Neutrophil (primary cell): ENCODE measurements around the gene EME1.
"Not testable (repeated sequence)": the region's sequence is repeated elsewhere in the genome, so short reads cannot be mapped to it uniquely, and the experiment has no call there.

ENCODE experiments used
- H3K27ac ChIP-seq: fragments of 200-600 bp; sonication (generic); 2 replicates; pipeline ENCODE4 v1.5.1; 2016; ENCODE audit warnings: mild to moderate bottlenecking, moderate library complexity
- H3K27me3 ChIP-seq: fragments of 200-600 bp; sonication (generic); 2 replicates; pipeline ENCODE4 v1.6.0; 2016; ENCODE audit warnings: mild to moderate bottlenecking
- H3K36me3 ChIP-seq: fragments of 200-600 bp; sonication (generic); 2 replicates; pipeline ENCODE4 v1.5.1; 2017
- H3K4me1 ChIP-seq, 2 experiments: fragments of 200-600 bp in 1 of 2; sonication (generic) in 1 of 2; 1 replicate in 1 of 2; 2 replicates in 1 of 2; pipeline versions ENCODE4 v1.5.1 to v1.6.1; 2013 to 2016; ENCODE audit warnings: low read depth in 1 of 2, low read length in 1 of 2, mild to moderate bottlenecking in 1 of 2, moderate library complexity in 1 of 2; ENCODE audit not compliant: control insufficient read depth in 1 of 2, insufficient read depth in 1 of 2
- H3K4me3 ChIP-seq, 2 experiments: fragments of 200-600 bp in 1 of 2; sonication (generic) in 1 of 2; 1 replicate in 1 of 2; 2 replicates in 1 of 2; pipeline ENCODE4 v1.5.1; 2013 to 2016; ENCODE audit warnings: low read depth in 1 of 2, low read length in 1 of 2, mild to moderate bottlenecking in 1 of 2, moderate library complexity in 1 of 2
- H3K9me3 ChIP-seq: fragments of 200-600 bp; sonication (generic); 2 replicates; pipeline ENCODE4 v1.5.1; 2016
- CTCF ChIP-seq: fragments of 200-600 bp; sonication (generic); IDR thresholded peaks from 2 replicates; pipeline ENCODE4 v1.5.1; 2016; ENCODE audit warnings: antibody characterized with exemption

EME1 gene

DNA sequence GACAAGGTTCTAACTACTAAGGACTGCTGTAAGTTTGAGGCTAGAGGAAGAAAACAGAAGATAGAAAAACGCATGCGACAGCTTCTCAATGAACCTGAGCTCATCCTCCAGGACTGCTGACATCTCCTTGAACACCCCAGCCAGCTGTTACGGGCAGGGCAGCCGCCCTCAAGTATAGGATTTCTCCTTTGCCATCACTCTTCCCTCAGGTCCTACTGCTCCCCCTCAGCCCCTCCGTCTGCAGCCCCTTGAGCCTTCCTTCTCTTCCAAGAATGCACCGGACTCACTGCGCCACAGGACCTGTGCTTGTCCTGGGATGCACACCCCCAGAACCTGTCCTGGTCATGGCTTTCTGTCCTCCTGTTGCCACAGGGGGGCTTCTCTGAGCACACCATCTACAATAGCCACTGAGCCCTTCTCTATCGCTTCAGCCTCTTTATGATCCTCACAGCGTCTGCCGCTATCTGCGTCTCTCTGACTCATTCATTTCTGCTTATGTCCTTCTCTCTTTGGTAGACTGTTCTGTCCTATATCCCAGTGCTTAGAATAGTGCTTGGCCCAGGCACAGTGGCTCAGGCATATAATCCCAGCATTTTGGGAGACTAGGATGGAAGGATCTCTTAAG is 42.8 kb upstream of the EME1 start:
- TF ChIP-seq CTCF = no peak
- no peak overlapping the region for H3K4me3 ChIP-seq
- no peaks in the 10 kb centered on the region for H3K9me3 ChIP-seq
- H3K27ac ChIP-seq = no peak overlapping the region
- no peaks in the 10 kb centered on the region for H3K36me3 ChIP-seq
- peaks cover 44% of the 10 kb centered on the region for H3K27me3 ChIP-seq
- peaks cover 0 to 5% of the 10 kb centered on the region in 2 experiments for H3K4me1 ChIP-seq

DNA sequence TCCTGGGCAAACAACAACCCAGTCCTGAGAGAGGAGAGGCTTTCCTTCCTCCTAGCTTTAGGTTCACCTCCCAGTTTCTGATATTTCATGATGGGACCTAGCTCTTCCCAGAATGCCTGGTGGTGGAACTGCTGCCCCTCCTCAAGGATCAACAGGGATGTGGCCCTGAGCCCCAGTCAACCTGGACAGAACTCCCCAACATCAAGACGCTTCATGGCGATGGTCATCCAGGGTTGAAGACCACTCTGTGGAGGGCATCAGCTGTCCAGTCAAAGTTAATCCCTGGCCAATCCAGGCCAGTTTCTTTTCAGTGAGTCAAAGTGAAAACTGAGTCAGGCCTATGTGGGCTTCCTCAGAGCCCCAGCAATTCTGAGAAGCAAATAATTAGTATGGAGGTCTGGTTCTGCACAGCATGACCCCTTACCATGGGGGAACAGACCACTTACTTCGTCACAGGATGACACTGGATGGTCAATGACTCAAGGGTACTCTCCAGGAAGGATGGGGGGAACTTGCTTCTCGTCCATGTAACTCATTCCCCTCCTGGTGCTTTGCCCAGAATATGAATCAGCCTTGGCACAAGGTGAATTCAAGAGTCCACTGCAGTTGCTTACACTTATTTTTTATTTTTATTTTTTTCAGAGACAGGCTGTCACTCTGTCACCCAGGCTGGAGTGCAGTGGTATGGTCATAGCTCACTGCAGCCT is 41.8 kb upstream of the EME1 start:
- TF ChIP-seq CTCF = no peak
- Histone ChIP-seq H3K4me1 (peaks cover 0 to 5% of the 10 kb centered on the region in 2 experiments), H3K9me3 (no peaks in the 10 kb centered on the region), H3K27me3 (peaks cover 44% of the 10 kb centered on the region), H3K27ac (no peak overlapping the region), H3K36me3 (no peaks in the 10 kb centered on the region), H3K4me3 (no peak overlapping the region)

GRCh38 chr17:50332196-50332595 is 40.8 kb upstream of the EME1 start:
- H3K4me1 ChIP-seq = peaks cover 0 to 5% of the 10 kb centered on the region in 2 experiments
- H3K4me3 ChIP-seq = no peak overlapping the region
- H3K27me3 ChIP-seq = peaks cover 44% of the 10 kb centered on the region
- no peak overlapping the region for H3K27ac ChIP-seq
- no peaks in the 10 kb centered on the region for H3K9me3 ChIP-seq
- H3K36me3 ChIP-seq = no peaks in the 10 kb centered on the region
- no peak for TF ChIP-seq CTCF

DNA sequence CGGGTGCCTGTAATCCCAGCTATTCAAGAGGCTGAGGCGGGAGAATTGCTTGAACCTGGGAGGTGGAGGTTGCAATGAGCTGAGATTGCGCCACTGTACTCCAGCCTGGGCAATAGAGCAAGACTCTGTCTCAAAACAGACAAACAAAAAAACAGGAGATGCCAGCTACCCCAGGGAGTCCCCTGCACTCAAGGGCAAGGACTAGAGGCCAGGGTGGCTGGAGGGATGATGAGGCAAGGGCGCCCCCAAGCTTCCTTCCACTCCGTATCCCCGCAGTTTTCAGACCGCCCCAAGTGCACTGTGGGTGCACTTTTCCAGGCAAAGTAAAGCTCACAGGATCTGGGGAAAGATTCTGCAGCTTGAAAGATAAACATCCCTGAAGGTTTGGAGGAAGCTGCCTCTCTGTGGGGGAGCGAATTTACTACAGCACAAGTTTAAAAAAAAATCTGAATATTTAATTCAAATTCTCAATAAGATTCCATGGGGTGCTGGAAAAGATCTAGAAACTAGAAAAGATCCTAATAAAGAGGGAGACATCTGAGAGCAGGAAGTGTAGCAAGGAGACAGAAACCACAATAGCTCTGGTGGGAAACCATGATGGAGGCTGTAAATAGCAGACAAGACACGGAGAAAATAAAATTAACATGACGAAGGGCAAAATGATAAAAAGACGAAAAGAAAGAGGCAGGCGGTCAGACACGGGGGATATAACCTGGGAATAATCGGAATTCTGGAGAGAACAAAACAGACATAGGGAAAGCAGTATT is 39.6 kb upstream of the EME1 start:
- not testable (repeated sequence) for H3K36me3 ChIP-seq, H3K4me3 ChIP-seq, H3K4me1 ChIP-seq, H3K27ac ChIP-seq, H3K9me3 ChIP-seq
- peaks cover 44% of the 10 kb centered on the region for H3K27me3 ChIP-seq

- Histone ChIP-seq H3K27ac (no peak overlapping the region), H3K4me3 (no peak overlapping the region), H3K36me3 (no peaks in the 10 kb centered on the region), H3K4me1 (peaks cover 0 to 5% of the 10 kb centered on the region in 2 experiments), H3K9me3 (no peaks in the 10 kb centered on the region), H3K27me3 (peaks cover 20% of the 10 kb centered on the region)
- TF ChIP-seq CTCF = no peak
These were observed 35.1 kb upstream of the EME1 start for GRCh38 chr17:50337956-50338355.

- H3K27me3 ChIP-seq = peaks cover 14% of the 10 kb centered on the region
- TF ChIP-seq CTCF = no peak
These were observed 34.4 kb upstream of the EME1 start for GRCh38 chr17:50338645-50339044.

More at GRCh38 chr17:50338645-50339044, 34.4 kb upstream of the EME1 start:
- Histone ChIP-seq H3K9me3 (no peaks in the 10 kb centered on the region), H3K27ac (no peak overlapping the region), H3K4me1 (no peaks in the 10 kb centered on the region), H3K36me3 (no peaks in the 10 kb centered on the region), H3K4me3 (no peak overlapping the region)
